ENCODE data around the gene APH1B.

Gene APH1B

DNA sequence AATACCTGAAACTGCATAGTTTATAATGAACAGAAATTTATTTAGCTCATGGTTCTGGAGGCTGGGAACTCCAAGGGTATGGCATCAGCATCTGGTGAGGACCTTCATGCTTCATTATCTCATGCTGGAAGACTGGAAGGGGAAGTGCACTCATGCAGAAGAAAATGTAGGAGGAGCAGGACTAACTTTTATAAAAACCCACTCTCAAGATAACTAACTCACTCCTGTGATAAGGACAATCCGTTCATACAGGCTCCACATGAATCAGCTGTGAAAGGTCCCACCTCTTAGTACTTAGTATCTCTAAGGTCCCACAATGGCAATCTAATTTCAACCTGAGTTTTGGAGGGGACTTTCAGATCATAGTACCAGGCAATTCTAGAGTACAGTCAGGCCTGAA lies 33.6 kb upstream of the APH1B start:
- no peak overlapping the region for H3K4me3 ChIP-seq (ENCODE audit: insufficient read length, low read depth)
- DNase-seq (ENCODE audit: low read depth, low spot score) = no peak
- peaks cover 7% of the 10 kb centered on the region for H3K36me3 ChIP-seq (ENCODE audit: insufficient read depth, insufficient read length, low read length)
- H3K4me1 ChIP-seq (ENCODE audit: insufficient read depth, insufficient read length) = no peaks in the 10 kb centered on the region
- no peaks in the 10 kb centered on the region for H3K27me3 ChIP-seq (ENCODE audit: insufficient read depth, insufficient read length)
- no peak for TF ChIP-seq YY1 (IDR thresholded peaks at IDR 0.05; ENCODE audit: insufficient read depth, insufficient read length)
- no peak for TF ChIP-seq ZNF274 (IDR thresholded peaks at IDR 0.05; ENCODE audit: low read depth, low read length)
- no peak for TF ChIP-seq SUZ12 (IDR thresholded peaks at IDR 0.05; ENCODE audit: extremely low read depth, insufficient read depth, insufficient read length)
- H3K9me3 ChIP-seq (ENCODE audit: insufficient read depth, low read length) = peaks cover 8% of the 10 kb centered on the region; the same call in 1 of the 2 replicates
- no peak overlapping the region for H3K9ac ChIP-seq (ENCODE audit: insufficient read length, low read depth)

DNA sequence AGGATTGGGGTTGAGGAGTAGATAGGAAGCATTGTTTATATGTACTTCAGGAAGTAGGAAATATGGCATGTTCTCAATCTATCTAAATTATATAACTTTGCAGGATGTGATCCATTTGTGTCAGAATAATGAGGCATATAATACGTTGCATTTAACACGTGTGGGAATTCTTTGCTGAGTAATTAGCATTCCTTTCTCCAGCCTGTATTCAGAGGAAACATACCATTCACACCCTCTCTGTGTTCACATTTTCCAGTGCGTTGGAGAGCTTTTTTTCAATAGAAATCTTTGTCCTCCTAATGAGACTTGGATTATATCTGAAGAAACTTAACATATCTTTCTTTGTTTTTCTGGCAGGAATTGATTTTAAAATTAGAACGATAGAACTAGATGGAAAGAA lies 33.0 kb upstream of the APH1B start:
- peaks cover 7% of the 10 kb centered on the region for H3K36me3 ChIP-seq (ENCODE audit: insufficient read depth, insufficient read length, low read length)
- peaks cover 8% of the 10 kb centered on the region; the same call in 1 of the 2 replicates for H3K9me3 ChIP-seq (ENCODE audit: insufficient read depth, low read length)
- no peak for DNase-seq (ENCODE audit: low read depth, low spot score)
- TF ChIP-seq YY1 (IDR thresholded peaks at IDR 0.05; ENCODE audit: insufficient read depth, insufficient read length) (no peak), SUZ12 (IDR thresholded peaks at IDR 0.05; ENCODE audit: extremely low read depth, insufficient read depth, insufficient read length) (no peak), ZNF274 (IDR thresholded peaks at IDR 0.05; ENCODE audit: low read depth, low read length) (no peak)
- H3K4me3 ChIP-seq (ENCODE audit: insufficient read length, low read depth) = no peak overlapping the region
- no peaks in the 10 kb centered on the region for H3K27me3 ChIP-seq (ENCODE audit: insufficient read depth, insufficient read length)
- no peak overlapping the region for H3K9ac ChIP-seq (ENCODE audit: insufficient read length, low read depth)
- no peaks in the 10 kb centered on the region for H3K4me1 ChIP-seq (ENCODE audit: insufficient read depth, insufficient read length)

DNA sequence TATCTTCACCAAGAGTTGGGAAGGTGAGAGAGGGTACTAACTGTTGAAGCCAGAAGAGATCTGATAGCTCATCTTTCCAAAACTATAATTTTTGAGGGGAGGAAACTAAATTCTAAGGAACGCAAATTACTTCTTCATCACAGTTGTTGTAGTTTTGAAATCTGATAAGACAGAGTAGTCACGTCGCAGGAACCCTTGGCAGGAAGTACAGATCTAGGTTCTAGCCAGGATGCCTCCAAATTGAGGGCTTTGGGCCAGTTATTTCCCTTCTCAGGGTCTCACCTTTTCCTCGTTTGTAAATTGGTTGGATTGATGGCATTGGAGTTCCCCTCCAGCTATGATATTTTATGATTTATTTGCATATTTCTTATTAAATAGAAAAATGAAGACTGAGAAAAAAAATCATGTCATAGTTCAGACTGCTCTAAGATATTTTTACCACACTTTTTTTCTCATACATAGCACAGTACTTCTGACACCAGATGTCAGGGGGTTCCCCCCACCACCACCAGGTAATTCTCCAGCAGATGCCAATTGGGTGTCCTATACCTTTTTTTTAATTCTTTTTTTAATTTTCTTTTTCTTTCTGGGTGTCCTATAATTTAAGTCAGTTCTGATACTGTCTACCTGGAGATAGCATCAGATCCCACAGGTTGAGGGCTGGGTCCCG lies 32.3 kb upstream of the APH1B start:
- peaks cover 8% of the 10 kb centered on the region; the same call in 1 of the 2 replicates for H3K9me3 ChIP-seq (ENCODE audit: insufficient read depth, low read length)
- DNase-seq (ENCODE audit: low read depth, low spot score) = no peak
- TF ChIP-seq SUZ12 (IDR thresholded peaks at IDR 0.05; ENCODE audit: extremely low read depth, insufficient read depth, insufficient read length) = no peak
- no peak for TF ChIP-seq ZNF274 (IDR thresholded peaks at IDR 0.05; ENCODE audit: low read depth, low read length)
- TF ChIP-seq YY1 (IDR thresholded peaks at IDR 0.05; ENCODE audit: insufficient read depth, insufficient read length) = no peak
- no peaks in the 10 kb centered on the region for H3K27me3 ChIP-seq (ENCODE audit: insufficient read depth, insufficient read length)
- no peak overlapping the region for H3K9ac ChIP-seq (ENCODE audit: insufficient read length, low read depth)
- no peaks in the 10 kb centered on the region for H3K4me1 ChIP-seq (ENCODE audit: insufficient read depth, insufficient read length)
- peaks cover 7% of the 10 kb centered on the region for H3K36me3 ChIP-seq (ENCODE audit: insufficient read depth, insufficient read length, low read length)
- H3K4me3 ChIP-seq (ENCODE audit: insufficient read length, low read depth) = no peak overlapping the region

DNA sequence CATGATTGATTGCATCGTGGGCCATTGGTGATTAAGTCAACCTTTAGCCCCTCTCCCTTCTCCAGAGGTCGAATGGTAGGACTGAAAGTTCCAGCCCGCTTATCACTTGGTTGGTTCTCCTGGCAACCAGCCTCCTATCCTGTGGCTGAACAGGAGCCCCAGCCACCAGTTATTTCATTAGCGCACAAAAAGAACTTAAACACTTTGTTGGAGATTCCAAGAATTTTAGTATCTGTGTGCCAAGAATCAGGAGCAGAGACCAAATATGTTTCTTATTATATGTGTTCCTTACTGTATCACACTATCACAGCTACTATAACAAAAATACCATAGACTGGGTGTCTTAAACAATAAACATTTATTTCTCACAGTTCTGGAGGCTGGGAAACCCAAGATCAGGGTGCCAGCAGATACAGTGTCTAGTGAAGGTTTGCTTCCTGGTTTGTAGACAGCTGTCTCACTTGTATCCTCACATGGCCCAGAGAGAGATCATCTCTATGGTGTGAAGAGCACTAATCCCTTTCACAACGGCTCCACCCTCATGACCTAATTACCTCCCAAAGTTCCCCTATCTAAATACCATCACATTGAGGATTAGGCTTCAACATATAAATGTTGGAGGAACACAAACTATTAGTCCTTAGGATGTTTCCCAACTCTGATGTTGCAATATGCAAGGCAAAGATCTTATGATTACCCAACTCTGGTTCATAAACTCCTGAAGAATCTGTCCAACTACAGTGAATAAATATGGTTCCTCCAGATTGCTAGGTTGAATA lies 30.5 kb upstream of the APH1B start:
- H3K4me1 ChIP-seq (ENCODE audit: insufficient read depth, insufficient read length) = no peaks in the 10 kb centered on the region
- peaks cover 11% of the 10 kb centered on the region for H3K36me3 ChIP-seq (ENCODE audit: insufficient read depth, insufficient read length, low read length)
- no peak overlapping the region for H3K4me3 ChIP-seq (ENCODE audit: insufficient read length, low read depth)
- no peaks in the 10 kb centered on the region for H3K27me3 ChIP-seq (ENCODE audit: insufficient read depth, insufficient read length)
- no peak overlapping the region for H3K9ac ChIP-seq (ENCODE audit: insufficient read length, low read depth)
- H3K9me3 ChIP-seq (ENCODE audit: insufficient read depth, low read length) = peaks cover 8% of the 10 kb centered on the region; the same call in 1 of the 2 replicates
- no peak for TF ChIP-seq ZNF274 (IDR thresholded peaks at IDR 0.05; ENCODE audit: low read depth, low read length)
- TF ChIP-seq YY1 (IDR thresholded peaks at IDR 0.05; ENCODE audit: insufficient read depth, insufficient read length) = no peak
- TF ChIP-seq SUZ12 (IDR thresholded peaks at IDR 0.05; ENCODE audit: extremely low read depth, insufficient read depth, insufficient read length) = no peak
- no peak for DNase-seq (ENCODE audit: low read depth, low spot score)

DNA sequence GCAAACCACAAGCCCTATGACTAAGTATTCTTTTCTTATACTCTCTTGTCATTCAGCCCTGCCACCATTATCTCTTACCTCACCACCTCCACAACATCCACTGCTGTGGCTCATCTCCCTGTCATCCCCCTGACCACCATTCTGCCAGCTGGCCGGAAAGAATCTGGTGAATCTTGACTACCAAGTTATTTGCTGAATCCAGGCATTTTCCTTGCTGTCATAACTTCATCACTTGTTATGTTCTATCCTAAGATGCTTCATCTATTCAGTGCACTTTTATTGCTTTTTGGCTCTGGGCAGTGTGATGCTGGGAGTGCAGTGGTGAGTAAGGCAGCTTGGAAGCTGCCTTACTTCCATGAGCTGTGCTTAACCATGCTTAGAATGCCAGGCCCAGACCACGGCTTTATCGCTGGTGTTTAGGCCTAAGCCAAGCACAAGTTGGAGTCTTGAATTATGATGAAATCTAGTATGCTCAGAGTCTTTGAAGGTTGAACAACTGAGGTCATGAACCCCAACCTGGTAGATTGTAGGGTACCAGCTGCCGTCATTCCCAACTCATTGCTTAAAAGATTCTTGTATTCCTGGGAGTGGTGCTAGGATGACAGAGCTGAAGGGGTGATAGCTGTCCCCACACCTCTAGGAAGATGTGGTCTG lies 27.0 kb upstream of the APH1B start:
- H3K9ac ChIP-seq (ENCODE audit: insufficient read length, low read depth) = no peak overlapping the region
- H3K4me1 ChIP-seq (ENCODE audit: insufficient read depth, insufficient read length) = no peaks in the 10 kb centered on the region
- peaks cover 11% of the 10 kb centered on the region for H3K36me3 ChIP-seq (ENCODE audit: insufficient read depth, insufficient read length, low read length)
- H3K27me3 ChIP-seq (ENCODE audit: insufficient read depth, insufficient read length) = no peaks in the 10 kb centered on the region
- no peak overlapping the region for H3K4me3 ChIP-seq (ENCODE audit: insufficient read length, low read depth)
- DNase-seq (ENCODE audit: low read depth, low spot score) = no peak
- no peaks in the 10 kb centered on the region for H3K9me3 ChIP-seq (ENCODE audit: insufficient read depth, low read length)
- no peak for TF ChIP-seq ZNF274 (IDR thresholded peaks at IDR 0.05; ENCODE audit: low read depth, low read length)
- TF ChIP-seq SUZ12 (IDR thresholded peaks at IDR 0.05; ENCODE audit: extremely low read depth, insufficient read depth, insufficient read length) = no peak
- no peak for TF ChIP-seq YY1 (IDR thresholded peaks at IDR 0.05; ENCODE audit: insufficient read depth, insufficient read length)

DNA sequence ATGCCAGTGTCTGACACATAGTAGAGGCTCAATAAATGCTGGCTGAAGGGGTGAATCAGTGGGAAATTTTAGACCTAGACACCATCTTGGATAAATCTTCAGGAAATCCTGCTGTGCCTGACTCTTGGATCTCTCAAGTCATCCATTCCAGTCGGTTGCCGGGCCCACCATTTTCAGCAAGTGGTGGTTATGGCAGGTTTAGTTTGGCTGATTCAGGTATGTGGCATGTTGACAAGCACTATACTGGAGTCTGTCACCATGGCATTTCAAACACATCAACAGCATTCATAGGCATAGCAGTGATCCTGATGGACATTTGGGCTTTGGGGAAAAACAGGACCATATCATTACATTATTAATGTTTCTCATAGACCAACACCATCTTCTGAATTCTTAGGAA lies 25.7 kb upstream of the APH1B start:
- DNase-seq (ENCODE audit: low read depth, low spot score) = no peak
- H3K9ac ChIP-seq (ENCODE audit: insufficient read length, low read depth) = no peak overlapping the region

DNA sequence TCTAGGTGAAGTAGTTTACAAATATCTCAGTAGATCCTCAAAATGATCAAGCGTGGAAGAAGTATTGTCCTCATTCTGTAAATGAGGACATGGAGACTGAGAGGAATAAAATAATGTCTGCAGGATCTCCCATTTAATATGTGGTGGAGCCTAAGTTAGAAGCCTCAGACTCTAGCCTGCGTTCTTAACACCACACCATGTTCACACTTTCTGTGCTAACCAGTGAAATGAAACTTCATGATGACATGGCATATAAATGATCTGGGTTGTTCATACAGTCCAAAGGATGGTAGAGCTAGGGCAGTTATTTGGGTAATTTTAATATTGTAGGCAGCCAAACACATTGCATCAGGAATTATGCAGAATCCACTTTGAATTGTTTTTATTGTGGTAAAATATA lies 25.1 kb upstream of the APH1B start:
- H3K4me3 ChIP-seq (ENCODE audit: insufficient read length, low read depth) = no peak overlapping the region
- peaks cover 4% of the 10 kb centered on the region for H3K36me3 ChIP-seq (ENCODE audit: insufficient read depth, insufficient read length, low read length)
- TF ChIP-seq SUZ12 (IDR thresholded peaks at IDR 0.05; ENCODE audit: extremely low read depth, insufficient read depth, insufficient read length) = no peak
- TF ChIP-seq YY1 (IDR thresholded peaks at IDR 0.05; ENCODE audit: insufficient read depth, insufficient read length) = no peak
- no peak for TF ChIP-seq ZNF274 (IDR thresholded peaks at IDR 0.05; ENCODE audit: low read depth, low read length)
- H3K27me3 ChIP-seq (ENCODE audit: insufficient read depth, insufficient read length) = no peaks in the 10 kb centered on the region
- DNase-seq (ENCODE audit: low read depth, low spot score) = no peak
- H3K9me3 ChIP-seq (ENCODE audit: insufficient read depth, low read length) = no peaks in the 10 kb centered on the region
- H3K4me1 ChIP-seq (ENCODE audit: insufficient read depth, insufficient read length) = peaks cover 1% of the 10 kb centered on the region
- H3K9ac ChIP-seq (ENCODE audit: insufficient read length, low read depth) = no peak overlapping the region

More for the DNA sequence above, 25.7 kb upstream of the APH1B start:
- Histone ChIP-seq H3K9me3 (ENCODE audit: insufficient read depth, low read length) (no peaks in the 10 kb centered on the region), H3K27me3 (ENCODE audit: insufficient read depth, insufficient read length) (no peaks in the 10 kb centered on the region), H3K4me1 (ENCODE audit: insufficient read depth, insufficient read length) (no peaks in the 10 kb centered on the region), H3K4me3 (ENCODE audit: insufficient read length, low read depth) (no peak overlapping the region), H3K36me3 (ENCODE audit: insufficient read depth, insufficient read length, low read length) (peaks cover 4% of the 10 kb centered on the region)
- no peak for TF ChIP-seq ZNF274 (IDR thresholded peaks at IDR 0.05; ENCODE audit: low read depth, low read length)
- no peak for TF ChIP-seq SUZ12 (IDR thresholded peaks at IDR 0.05; ENCODE audit: extremely low read depth, insufficient read depth, insufficient read length)
- no peak for TF ChIP-seq YY1 (IDR thresholded peaks at IDR 0.05; ENCODE audit: insufficient read depth, insufficient read length)
